Karpas-422 (cell line): ENCODE measurements around the gene CUL1. TPM values are rescaled to one million over a fixed set of nuclear protein-coding genes. Genes with fewer than 3 reads are reported as not detected.

ENCODE experiments used
- DNase-seq: peaks from one replicate; pipeline ENCODE4 v3.0.0-alpha.2; 2015
- H2AFZ ChIP-seq: fragments of 200-600 bp; sonication (generic); 2 replicates; pipeline ENCODE4 v1.6.1; 2014; ENCODE audit warnings: antibody characterized with exemption, low read length, mixed read lengths
- H3K27ac ChIP-seq: fragments of 200-600 bp; sonication (generic); 2 replicates; pipeline ENCODE4 v1.5.1; 2014; ENCODE audit warnings: mild to moderate bottlenecking, low read length, moderate library complexity
- H3K27me3 ChIP-seq: fragments of 200-600 bp; sonication (generic); 2 replicates; pipeline ENCODE4 v1.6.1; 2014; ENCODE audit warnings: low read length, mixed read lengths
- H3K36me3 ChIP-seq: fragments of 200-600 bp; sonication (generic); 2 replicates; pipeline ENCODE4 v1.6.1; 2014; ENCODE audit warnings: low read length, mixed read lengths; ENCODE audit not compliant: insufficient read depth
- H3K4me1 ChIP-seq: fragments of 200-600 bp; sonication (generic); 2 replicates; pipeline ENCODE4 v1.6.1; 2014; ENCODE audit warnings: mild to moderate bottlenecking, low read length, mixed read lengths
- H3K4me2 ChIP-seq: fragments of 200-600 bp; sonication (generic); 2 replicates; pipeline ENCODE4 v1.6.1; 2014; ENCODE audit warnings: low read length, low read depth, mild to moderate bottlenecking; ENCODE audit not compliant: poor library complexity, severe bottlenecking
- H3K4me3 ChIP-seq: fragments of 200-600 bp; sonication (generic); 2 replicates; pipeline ENCODE4 v1.5.1; 2014; ENCODE audit warnings: mild to moderate bottlenecking, antibody characterized with exemption, low read length, mixed read lengths
- H3K79me2 ChIP-seq: fragments of 200-600 bp; sonication (generic); 2 replicates; pipeline ENCODE4 v1.6.1; 2014; ENCODE audit warnings: mild to moderate bottlenecking, low read length, mixed read lengths
- H3K9ac ChIP-seq: fragments of 200-600 bp; sonication (generic); 2 replicates; pipeline ENCODE4 v1.6.0; 2014; ENCODE audit warnings: low read length
- H3K9me2 ChIP-seq: fragments of 200-600 bp; sonication (generic), shearing (Covaris generic); replicated peaks from 2 replicates; pipeline ENCODE4 v1.6.0; 2014; ENCODE audit warnings: mild to moderate bottlenecking, low read length, moderate library complexity; ENCODE audit not compliant: insufficient read depth
- H3K9me3 ChIP-seq: fragments of 300-700, 200-600 bp; sonication (generic); 2 replicates; pipeline ENCODE4 v1.6.1; 2014; ENCODE audit warnings: low read length, mixed read lengths
- H4K20me1 ChIP-seq: fragments of 200-600 bp; sonication (generic); 2 replicates; pipeline ENCODE4 v1.6.1; 2014; ENCODE audit warnings: mild to moderate bottlenecking, antibody characterized with exemption, low read length, low read depth; ENCODE audit not compliant: insufficient read depth
- total RNA-seq: library from RNA; depleted of rRNA; stranded (reverse); fragments of >200 nt; shearing (Covaris generic); gene quantifications from 2 replicates; pipeline ENCODE4 v1.2.3, GENCODE V29; 2014; ENCODE audit warnings: low replicate concordance; rRNA removed

CUL1 gene
- 42.4 and 55.5 TPM in 2 replicates for total RNA-seq

DNA sequence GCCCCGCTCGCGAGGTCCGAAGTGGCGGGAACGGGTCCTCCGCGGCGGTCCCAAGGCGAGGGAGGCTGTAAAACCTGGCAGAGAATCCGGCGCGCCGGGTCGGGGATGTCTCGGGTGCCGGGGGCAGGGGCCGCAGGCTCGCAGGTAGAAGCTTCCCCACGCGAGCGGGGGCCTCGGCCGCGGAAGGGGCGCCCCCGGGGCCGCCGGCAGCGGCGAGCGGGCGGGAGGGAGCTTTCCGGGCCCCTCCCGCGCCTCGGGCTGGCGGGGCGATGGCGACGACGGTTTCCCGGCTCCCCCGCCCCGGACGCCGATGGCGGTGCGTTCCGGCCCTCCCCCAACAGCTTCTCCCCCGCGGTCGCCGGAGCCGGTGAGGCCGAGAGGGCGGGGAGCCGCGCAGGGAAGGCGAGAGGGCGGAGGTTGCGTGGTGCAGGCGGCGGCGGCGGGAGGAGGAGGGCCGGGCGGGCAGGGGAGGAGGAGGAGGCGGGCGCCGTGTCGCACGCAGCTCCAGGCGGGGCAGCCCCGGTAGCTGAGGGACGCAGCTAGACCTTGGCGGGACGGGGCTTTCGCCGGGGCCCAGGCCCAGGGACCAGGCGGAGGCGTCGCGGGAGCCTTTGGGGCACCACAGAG, at the start of gene CUL1:
Gene CUL1, plus strand, starts transcription at position 507 of the 627 bp plus-strand sequence. CDS start 31,220 bp downstream, outside the sequence.
- Histone ChIP-seq H3K4me3 (peak within 1 kb of the TSS; percentile 84), H3K79me2 (peaks cover 45% of the 10 kb centered on the region)
- DNase-seq = peak; percentile 86

DNA sequence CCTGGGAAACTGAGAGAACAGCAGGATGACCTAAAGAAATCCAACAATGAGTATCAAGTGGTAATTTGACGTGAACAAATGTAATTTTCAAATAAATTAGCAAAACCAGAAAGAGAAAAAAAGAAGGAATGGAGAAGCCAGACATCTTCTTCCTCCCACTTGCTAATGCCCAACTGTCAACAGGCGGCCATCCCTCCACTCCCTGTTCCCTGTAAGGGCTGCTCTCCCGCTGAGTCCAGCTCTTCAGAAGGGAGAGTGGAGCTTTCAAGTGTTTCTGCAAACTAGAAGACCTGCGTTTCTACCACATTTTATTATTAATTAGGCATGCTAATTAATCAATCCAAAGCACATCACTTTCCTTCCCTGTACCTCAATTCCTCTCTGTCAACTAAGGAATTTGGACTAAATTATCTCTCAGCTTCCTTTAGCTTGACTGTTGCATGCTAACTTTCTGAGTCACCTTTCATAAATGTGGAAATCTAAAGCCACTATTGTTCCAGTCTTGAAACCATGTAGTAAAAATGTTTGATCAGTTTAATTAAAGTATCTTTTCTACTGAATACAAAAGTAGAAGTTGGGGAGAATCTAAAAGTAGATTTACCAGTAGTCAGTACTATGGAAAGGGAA, 48.4 kb upstream of the CUL1 start:
- no peaks in the 10 kb centered on the region for H3K79me2 ChIP-seq
- H4K20me1 ChIP-seq = no peaks in the 10 kb centered on the region
- H3K4me1 ChIP-seq = no peaks in the 10 kb centered on the region
- no peak overlapping the region for H3K4me3 ChIP-seq
- no peak overlapping the region for H3K9ac ChIP-seq
- H2AFZ ChIP-seq = no peak overlapping the region
- H3K27me3 ChIP-seq = no peaks in the 10 kb centered on the region
- no peak overlapping the region for H3K27ac ChIP-seq
- H3K9me2 ChIP-seq = no peaks in the 10 kb centered on the region
- no peaks in the 10 kb centered on the region for H3K36me3 ChIP-seq
- H3K4me2 ChIP-seq = no peak overlapping the region
- no peaks in the 10 kb centered on the region for H3K9me3 ChIP-seq
- no peak for DNase-seq

More for the DNA sequence above, at the start of gene CUL1:
- peaks cover 37% of the 10 kb centered on the region for H4K20me1 ChIP-seq
- peak within 1 kb of the TSS; percentile 91 for H3K9ac ChIP-seq
- peak within 1 kb of the TSS; percentile 96 for H3K4me2 ChIP-seq
- H3K9me3 ChIP-seq = no peaks in the 10 kb centered on the region
- peaks cover 49% of the 10 kb centered on the region for H3K4me1 ChIP-seq
- H2AFZ ChIP-seq = peak within 1 kb of the TSS; percentile 95
- no peaks in the 10 kb centered on the region for H3K9me2 ChIP-seq
- no peaks in the 10 kb centered on the region for H3K27me3 ChIP-seq
- H3K36me3 ChIP-seq = no peaks in the 10 kb centered on the region
- H3K27ac ChIP-seq = peak within 1 kb of the TSS; percentile 74

DNA sequence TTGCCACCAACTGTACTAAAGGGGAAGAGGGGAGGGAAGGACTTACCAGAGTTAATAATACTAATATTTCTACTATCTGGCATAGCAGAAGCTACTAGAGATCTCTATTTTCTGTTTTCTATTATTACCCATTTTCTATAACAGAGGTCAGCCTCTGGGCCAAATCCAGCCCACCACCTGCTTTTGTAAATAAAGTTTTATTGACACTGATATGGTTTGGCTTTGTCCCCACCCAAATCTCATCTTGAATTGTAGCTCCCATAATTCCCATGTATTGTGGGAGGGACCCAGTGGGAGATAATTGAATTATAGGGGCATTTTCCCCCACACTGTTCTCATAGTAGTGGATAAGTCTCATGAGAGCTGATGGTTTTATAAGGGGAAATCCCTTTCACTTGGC, 45.9 kb upstream of the CUL1 start:
- no peaks in the 10 kb centered on the region for H3K4me1 ChIP-seq

DNA sequence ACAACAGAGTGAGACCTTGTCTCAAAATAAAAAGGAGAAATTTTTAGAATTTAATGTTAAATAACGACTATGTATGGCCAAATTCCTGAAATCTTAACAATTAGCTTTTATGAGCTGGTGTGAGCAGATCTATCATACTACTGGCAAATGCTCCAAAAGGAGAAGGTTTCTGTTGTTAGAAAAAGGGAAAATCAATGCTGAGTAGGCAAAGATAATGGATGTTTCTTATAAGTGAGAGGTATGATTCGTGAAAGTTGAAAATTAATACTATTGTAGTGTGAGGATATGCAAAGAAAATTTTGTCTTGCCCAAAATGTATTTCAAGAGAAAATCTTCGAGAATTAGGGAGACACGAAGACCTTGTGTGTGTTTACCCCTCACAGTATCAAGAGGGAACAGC, 40.8 kb upstream of the CUL1 start:
- H3K27ac ChIP-seq = no peak overlapping the region
- H3K9me3 ChIP-seq = no peaks in the 10 kb centered on the region
- no peaks in the 10 kb centered on the region for H3K36me3 ChIP-seq
- H3K4me1 ChIP-seq = no peaks in the 10 kb centered on the region
- H3K79me2 ChIP-seq = no peaks in the 10 kb centered on the region
- H4K20me1 ChIP-seq = no peaks in the 10 kb centered on the region
- no peak overlapping the region for H3K4me3 ChIP-seq
- no peaks in the 10 kb centered on the region for H3K27me3 ChIP-seq
- no peak overlapping the region for H3K4me2 ChIP-seq
- H3K9me2 ChIP-seq = no peaks in the 10 kb centered on the region
- H2AFZ ChIP-seq = no peak overlapping the region
- no peak overlapping the region for H3K9ac ChIP-seq
- no peak for DNase-seq

More for the DNA sequence above, 45.9 kb upstream of the CUL1 start:
- H3K9ac ChIP-seq = no peak overlapping the region
- H3K79me2 ChIP-seq = no peaks in the 10 kb centered on the region
- no peak for DNase-seq
- no peaks in the 10 kb centered on the region for H3K36me3 ChIP-seq
- H3K4me3 ChIP-seq = no peak overlapping the region
- no peak overlapping the region for H2AFZ ChIP-seq
- H3K27ac ChIP-seq = no peak overlapping the region
- H3K4me2 ChIP-seq = no peak overlapping the region
- H3K27me3 ChIP-seq = no peaks in the 10 kb centered on the region
- H3K9me3 ChIP-seq = no peaks in the 10 kb centered on the region
- no peaks in the 10 kb centered on the region for H3K9me2 ChIP-seq
- no peaks in the 10 kb centered on the region for H4K20me1 ChIP-seq

DNA sequence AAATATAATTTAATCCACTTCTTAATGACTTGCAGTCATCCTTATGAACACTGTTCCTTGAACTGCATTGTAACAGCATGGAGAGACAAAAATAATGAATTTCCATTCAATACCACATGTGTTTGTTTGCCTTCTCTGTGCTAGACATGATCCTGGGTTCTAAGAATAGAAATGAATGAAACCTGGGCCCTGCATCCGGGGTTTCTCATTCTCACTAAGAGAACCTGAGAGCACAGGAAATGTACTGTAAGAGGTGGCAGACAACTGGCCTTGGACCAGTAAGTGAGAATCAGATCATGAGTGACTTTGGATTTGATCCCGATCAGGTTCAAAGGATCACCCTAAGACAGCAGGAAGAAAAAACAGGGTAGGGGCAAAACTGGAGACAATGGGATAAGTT, 37.2 kb upstream of the CUL1 start:
- no peaks in the 10 kb centered on the region for H3K9me3 ChIP-seq

DNA sequence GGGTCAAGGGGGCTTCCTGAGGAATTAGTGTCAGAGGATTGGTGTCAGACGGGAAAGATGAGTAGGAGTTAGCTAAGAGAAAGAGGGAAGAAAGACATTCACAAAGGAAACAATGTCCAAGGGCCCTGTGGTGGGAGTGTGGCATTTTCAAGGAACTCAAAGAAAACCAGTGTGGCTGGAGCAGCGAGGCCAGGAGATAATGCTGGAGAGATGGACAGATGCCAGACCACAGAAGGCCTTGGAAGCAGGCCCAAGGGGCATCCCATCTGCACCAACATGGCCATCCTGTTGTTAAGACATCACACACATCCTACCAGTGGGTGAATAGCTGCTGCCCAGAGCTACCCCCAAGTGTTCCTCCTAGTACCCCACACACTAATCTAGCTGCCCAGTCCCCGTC, 36.1 kb upstream of the CUL1 start:
- no peaks in the 10 kb centered on the region for H4K20me1 ChIP-seq
- no peaks in the 10 kb centered on the region for H3K27me3 ChIP-seq
- no peak overlapping the region for H3K4me3 ChIP-seq
- H2AFZ ChIP-seq = no peak overlapping the region
- H3K9ac ChIP-seq = no peak overlapping the region
- H3K4me2 ChIP-seq = no peak overlapping the region
- no peak for DNase-seq
- no peak overlapping the region for H3K27ac ChIP-seq
- no peaks in the 10 kb centered on the region for H3K36me3 ChIP-seq
- no peaks in the 10 kb centered on the region for H3K9me2 ChIP-seq
- H3K4me1 ChIP-seq = no peaks in the 10 kb centered on the region
- H3K9me3 ChIP-seq = no peaks in the 10 kb centered on the region
- no peaks in the 10 kb centered on the region for H3K79me2 ChIP-seq

More for the DNA sequence above, 37.2 kb upstream of the CUL1 start:
- no peak for DNase-seq
- H3K27me3 ChIP-seq = no peaks in the 10 kb centered on the region
- H3K4me1 ChIP-seq = no peaks in the 10 kb centered on the region
- H3K4me2 ChIP-seq = no peak overlapping the region
- no peak overlapping the region for H3K27ac ChIP-seq
- H4K20me1 ChIP-seq = no peaks in the 10 kb centered on the region
- H3K4me3 ChIP-seq = no peak overlapping the region
- no peaks in the 10 kb centered on the region for H3K9me2 ChIP-seq
- H3K79me2 ChIP-seq = no peaks in the 10 kb centered on the region
- H3K36me3 ChIP-seq = no peaks in the 10 kb centered on the region
- H3K9ac ChIP-seq = no peak overlapping the region
- no peak overlapping the region for H2AFZ ChIP-seq

DNA sequence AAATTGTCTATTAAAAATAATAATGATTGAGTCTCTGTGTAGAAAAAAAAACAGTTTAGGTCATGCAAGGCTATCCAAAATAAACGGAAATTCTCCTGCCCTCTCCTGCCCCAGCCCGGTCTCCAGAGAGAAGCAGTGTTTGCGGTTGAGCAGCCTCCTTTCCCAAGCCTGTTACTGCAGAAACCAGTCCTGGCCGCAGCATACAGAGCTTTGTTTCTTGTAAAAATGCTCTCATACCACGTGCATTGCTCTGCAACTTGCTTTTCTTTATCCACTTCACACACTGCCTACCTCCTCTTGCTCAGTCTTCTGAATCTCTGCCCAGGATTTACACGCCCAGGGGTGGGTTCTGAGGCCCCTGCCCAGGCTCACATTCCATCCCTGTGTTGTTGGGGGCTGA, 34.4 kb upstream of the CUL1 start:
- Histone ChIP-seq H3K4me2 (no peak overlapping the region), H3K4me3 (no peak overlapping the region), H3K27ac (no peak overlapping the region), H4K20me1 (no peaks in the 10 kb centered on the region), H3K79me2 (no peaks in the 10 kb centered on the region), H3K9ac (no peak overlapping the region), H3K9me2 (no peaks in the 10 kb centered on the region), H2AFZ (no peak overlapping the region), H3K27me3 (no peaks in the 10 kb centered on the region), H3K4me1 (no peaks in the 10 kb centered on the region), H3K9me3 (no peaks in the 10 kb centered on the region), H3K36me3 (no peaks in the 10 kb centered on the region)
- DNase-seq = no peak

DNA sequence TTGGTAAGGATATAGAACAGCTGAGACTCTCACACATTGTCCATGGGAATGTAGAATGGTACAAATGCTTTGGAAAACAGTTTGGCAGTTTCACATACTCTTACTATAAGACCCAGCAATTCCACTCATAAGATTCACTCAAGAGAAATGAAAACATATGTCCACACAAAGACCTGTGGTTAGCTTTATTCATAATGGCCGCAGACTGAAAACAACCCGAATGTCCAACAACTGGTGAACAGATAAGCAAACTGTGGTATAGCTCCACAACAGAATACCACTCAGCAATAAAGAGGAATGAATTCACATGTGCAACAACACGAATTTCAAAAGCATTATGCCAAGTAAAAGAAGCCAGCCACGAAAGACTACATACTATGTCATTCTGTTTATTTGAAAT, 33.5 kb upstream of the CUL1 start:
- Histone ChIP-seq H3K79me2 (no peaks in the 10 kb centered on the region), H3K4me1 (no peaks in the 10 kb centered on the region), H3K27me3 (no peaks in the 10 kb centered on the region), H2AFZ (no peak overlapping the region), H3K9me3 (no peaks in the 10 kb centered on the region), H3K4me3 (no peak overlapping the region), H3K9ac (no peak overlapping the region), H3K36me3 (no peaks in the 10 kb centered on the region), H3K4me2 (no peak overlapping the region), H3K27ac (no peak overlapping the region), H4K20me1 (no peaks in the 10 kb centered on the region), H3K9me2 (no peaks in the 10 kb centered on the region)
- no peak for DNase-seq
